Measurements from ENCODE around the gene PDE5A.

DNA sequence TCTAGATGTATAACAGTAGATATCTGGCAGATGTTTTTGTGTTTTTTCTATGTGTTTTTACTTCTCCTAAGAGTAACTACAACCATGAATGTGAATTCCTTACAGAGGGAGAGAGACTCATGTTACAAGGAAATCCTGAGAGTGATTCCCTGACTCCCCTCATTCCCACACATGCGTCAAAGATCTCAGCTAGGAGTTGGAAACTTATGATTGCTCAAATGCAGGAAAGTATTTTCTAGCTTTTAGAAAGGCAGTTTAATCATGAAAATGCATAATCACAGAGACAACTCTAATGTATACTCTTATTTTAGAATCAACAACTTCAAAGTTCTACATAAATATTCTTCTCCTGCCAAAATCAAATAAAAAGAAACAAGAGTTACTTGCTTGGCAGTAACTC is 121.8 kb downstream of the PDE5A start:
- TF ChIP-seq POLR2AphosphoS5 (IDR thresholded peaks at IDR 0.05; ENCODE audit: low read depth, low read length) (no peak), TAF1 (IDR thresholded peaks at IDR 0.05; ENCODE audit: borderline replicate concordance, insufficient read depth, low read length) (no peak)

Measured in PFSK-1 (cell line).